GM08714 (cell line): ENCODE results near the gene PLA2G10.

Experiments
- H3K4me3 ChIP-seq: fragments of 200-500 bp; sonication (Bioruptor generic); 2 replicates; pipeline ENCODE4 v1.5.1; 2014; ENCODE audit warnings: mild to moderate bottlenecking, low read length, inconsistent platforms
- ZNF274 ChIP-seq: IDR thresholded peaks from 2 replicates; pipeline ENCODE4 v1.6.1; 2012; ENCODE audit warnings: mild to moderate bottlenecking, low read depth, low read length

PLA2G10 gene

DNA sequence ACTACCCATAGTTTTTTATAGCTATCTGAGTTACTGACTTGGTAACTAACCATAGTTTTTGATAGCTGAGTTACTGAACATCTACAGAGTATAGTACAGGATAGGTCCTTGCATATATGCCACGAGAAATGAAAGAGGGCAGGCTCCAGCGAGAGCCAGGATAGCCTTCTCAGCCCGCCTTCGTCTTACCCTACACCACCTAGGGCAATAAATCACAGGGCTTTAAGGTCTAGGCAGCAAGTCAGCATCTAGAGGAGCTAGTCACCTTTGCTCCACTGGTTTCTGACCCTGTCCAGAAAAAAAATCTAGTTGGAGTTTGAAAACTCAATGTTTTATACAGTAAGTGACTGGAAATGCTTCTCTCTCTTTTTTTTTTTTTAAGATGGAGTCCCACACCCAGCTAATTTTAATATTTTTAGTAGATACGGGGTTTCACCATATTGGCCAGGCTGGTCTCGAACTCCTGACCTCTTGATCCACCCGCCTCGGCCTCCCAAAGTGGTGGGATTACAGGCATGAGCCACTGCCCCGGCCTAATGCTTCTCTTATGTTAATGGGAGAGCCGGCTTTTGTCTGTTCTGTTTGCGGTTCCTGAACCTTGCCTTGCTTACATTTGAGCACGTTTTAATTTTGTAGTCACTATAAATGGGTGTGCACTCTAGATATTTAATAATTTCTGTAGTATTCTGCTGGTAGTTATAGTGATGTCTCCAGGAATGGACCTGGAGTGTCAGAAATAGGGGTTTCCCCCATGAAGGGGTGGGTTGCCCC lies 58.5 kb downstream of the PLA2G10 start:
- no peak overlapping the region for H3K4me3 ChIP-seq
- no peak for TF ChIP-seq ZNF274

DNA sequence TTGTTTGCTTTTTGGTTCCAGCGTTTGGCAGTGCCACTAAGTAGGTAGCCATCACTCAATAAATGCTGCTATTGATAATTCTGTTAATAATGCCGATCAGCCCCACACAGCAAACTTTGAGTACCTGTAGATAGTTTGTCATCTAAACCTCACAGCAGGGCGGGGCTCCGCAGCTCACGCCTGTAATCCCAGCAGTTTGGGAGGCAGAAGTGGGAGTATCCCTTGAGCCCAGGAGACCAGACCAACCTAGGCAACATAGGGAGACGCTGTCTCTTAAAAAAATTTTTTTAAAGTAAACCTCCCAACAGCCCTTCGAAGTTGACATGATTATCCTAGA lies 59.8 kb downstream of the PLA2G10 start:
- TF ChIP-seq ZNF274 = no peak
- peak overlapping the region; percentile 77 for H3K4me3 ChIP-seq

DNA sequence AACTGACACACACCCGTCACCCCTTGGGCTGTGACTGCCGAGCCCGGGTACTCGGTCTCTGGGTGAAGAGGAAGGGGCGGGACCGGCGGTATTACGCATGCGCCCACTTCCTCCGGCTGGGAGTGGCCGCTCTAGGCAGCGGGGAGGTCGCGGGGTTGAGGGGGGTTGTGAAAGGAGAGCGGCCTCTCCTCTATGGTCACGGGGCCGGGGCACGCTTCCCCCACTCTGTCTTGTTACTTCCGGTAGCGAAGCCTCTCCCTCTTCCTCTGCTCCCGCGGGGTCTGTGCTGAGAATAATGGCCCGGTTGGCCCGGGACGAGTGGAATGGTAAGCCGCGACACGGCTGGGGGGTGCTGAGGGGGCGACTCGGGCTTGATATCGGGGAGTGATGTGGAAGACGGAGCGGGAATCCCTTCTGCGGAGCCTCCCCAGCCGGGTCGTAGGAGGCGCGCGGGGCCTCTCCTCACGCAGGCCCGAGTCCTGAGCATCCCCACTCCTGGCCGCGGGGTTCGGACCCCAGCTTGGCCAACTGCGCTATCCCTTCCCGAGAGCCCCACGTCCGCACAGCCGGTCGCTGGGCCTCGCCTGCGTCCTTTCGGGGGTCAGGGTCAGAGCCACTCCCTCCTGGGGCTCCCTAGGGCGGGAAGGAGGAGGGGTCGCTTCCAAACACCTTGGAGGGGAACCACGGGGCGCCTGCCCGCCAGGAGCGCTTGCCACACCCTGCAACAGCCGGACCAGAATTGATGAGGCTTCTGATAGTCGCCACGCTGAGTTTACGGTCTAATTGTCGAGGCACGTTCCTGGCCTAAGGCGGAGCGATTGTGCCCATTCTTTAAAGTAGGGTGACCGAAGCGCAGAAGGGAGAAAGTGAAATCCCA lies 61.2 kb downstream of the PLA2G10 start, which contains the start of gene BFAR:
Gene BFAR, plus strand, starts transcription at position 259 of the 877 bp plus-strand sequence. CDS start 11,396 bp downstream, outside the sequence.
- TF ChIP-seq ZNF274 = no peak
- peak within 1 kb of the TSS; percentile 77 for H3K4me3 ChIP-seq

DNA sequence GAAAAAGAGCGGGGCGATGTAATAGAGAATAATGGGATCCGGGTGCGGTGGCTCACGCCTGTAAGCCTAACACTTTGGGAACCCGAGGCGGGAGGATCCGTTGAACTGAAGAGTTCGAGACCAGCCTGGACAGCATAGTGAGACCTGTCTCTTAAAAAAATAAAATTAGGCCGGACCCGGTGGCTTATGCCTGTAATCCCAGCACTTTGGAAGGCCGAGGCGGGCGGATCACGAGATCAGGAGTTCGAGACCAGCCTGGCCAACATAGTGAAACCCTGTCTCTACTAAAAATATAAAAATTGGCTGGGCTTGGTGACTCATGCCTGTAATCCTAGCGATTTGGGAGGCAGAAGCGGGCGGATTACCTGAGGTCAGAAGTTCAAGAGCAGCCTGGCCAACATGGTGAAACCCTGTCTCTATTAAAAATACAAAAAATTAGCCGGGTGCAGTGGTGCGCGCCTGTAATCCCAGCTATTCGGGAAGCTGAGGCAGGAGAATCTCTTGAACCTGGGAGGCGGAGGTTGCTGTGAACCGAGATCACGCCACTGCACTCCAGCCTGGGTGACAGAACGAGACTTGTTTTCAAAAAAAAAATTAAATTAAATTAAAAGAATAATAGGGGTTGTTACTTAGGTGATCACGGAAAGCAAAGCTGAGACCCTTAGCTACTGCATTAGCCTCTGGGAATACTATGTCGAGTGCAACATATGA lies 63.3 kb downstream of the PLA2G10 start:
- H3K4me3 ChIP-seq = peak overlapping the region; percentile 27; the same call in 1 of the 2 replicates

DNA sequence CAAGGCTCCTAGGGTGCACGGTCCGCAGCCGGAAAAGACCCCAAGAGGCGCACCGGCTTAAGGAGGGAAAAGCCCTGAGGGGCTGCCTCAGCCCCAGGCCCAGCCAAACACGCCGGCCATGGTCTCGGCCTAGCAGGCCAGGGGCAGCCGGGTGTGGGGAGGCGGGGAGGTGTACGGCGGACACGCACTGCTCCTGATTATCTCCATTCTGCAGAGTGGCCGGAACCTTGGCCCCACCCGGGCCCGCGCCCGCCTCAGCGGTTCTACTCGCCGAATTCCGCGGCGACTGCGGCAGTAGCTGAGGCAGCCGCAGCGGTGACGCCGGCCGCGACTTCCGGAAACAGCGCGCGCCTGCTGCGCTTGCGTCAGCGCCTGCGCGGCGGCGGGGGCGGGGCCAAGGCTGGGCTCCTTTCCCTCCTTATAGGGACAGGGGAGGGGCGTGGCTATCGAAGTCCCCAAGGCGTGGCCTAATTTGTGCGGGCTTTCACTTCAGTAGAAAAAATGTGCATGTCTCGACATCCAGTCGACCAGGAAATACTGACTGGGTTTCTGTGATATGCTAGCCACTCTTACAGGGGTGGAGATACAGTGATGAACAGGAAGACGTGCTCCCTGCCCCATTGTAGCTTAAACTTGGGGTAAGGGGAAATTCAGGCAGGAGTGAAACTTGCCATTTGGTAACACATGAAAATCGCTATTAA lies 64.0 kb downstream of the PLA2G10 start, which contains the start of gene PARN:
Gene PARN, minus strand, starts transcription at position 342 of the 701 bp plus-strand sequence. Its CDS starts 135 bp downstream, at position 207.
- H3K4me3 ChIP-seq = peak within 1 kb of the TSS; percentile 95

DNA sequence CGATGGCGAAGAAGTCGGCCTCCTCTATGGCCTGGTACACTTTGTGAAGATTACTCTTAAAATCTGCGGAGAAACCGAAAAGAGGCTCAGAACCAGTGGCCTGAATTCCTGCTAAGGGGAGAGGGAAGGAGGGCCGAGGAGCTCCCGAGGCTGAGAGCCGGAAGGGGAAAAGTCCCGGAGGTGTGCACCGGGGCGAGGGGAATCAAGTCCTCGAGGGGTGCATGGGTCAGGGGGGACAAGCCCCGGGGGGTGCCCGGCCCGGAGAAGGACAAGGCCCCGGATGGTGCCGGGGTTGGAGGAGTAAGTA lies 64.5 kb downstream of the PLA2G10 start:
- H3K4me3 ChIP-seq = peak overlapping the region; percentile 95
- TF ChIP-seq ZNF274 = no peak

More for the DNA sequence above, 64.0 kb downstream of the PLA2G10 start, which contains the start of gene PARN:
- TF ChIP-seq ZNF274 = no peak

DNA sequence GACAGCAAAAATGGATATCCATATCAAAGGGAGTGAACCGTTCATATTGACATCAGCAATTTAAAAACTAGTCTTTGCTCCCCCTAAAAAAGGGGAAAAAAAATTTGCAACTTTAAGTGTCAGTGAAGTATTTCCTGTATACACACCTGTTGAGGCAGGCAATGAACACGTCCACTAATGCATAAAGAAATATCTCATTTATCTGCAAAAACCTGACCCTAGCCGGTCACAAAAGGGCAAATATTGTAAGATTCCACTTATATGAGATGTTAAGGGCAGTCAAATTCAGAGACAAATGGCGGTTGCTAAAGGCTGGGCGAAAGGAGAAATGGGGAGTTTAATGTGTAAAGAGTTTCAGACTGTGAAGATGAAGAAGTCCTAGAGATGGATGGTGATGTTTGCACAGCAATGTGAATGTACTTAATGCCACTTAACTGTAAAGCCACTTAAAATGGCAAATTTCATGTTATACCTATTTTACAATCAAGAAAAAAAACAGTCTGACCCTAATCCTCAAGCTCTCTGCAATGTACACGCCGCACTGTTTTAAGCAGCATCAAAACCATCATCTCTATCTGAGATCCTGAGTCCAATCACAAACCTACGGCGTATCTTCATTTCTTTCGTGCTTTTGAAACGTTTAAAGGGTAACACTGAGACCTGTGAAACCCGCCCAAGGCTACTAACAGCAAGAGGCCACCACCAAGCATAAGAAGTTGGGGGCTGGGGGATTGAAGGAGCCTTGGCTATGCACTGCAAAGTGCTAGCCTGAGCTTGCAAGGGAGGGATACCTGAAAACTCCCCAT lies 65.1 kb downstream of the PLA2G10 start:
- TF ChIP-seq ZNF274 = no peak

DNA sequence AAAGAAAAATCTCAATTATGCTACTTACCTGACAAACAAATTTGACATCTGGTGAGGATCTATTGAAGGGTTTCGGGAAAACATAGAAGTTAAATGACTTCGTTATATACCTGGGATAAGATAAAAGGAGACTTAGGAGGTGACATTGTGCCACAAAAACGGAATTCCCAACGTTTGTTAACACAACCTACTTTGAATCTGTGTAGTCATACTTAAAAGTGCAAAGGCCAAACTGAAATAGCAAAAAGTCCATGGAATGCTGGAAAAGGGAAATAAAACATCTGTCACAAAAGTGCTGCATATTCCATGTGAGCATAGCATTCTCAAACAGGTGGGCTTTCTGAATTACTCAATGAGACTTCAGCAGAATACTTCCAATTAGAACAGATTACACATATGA lies 67.0 kb downstream of the PLA2G10 start:
- H3K4me3 ChIP-seq = no peak overlapping the region
- no peak for TF ChIP-seq ZNF274

More for the DNA sequence above, 65.1 kb downstream of the PLA2G10 start:
- H3K4me3 ChIP-seq = peak overlapping the region; percentile 95
